ENCODE results near the gene RPL18A. TPM values are rescaled to one million over a fixed set of nuclear protein-coding genes. Genes with fewer than 3 reads are reported as not detected.

RPL18A gene
- total RNA-seq, 1 donor from 2014 or later = 1,135 TPM

GRCh38 chr19:17817668-17818363 is 41.9 kb upstream of the RPL18A start:
- no peak for TF ChIP-seq CTCF (IDR thresholded peaks at IDR 0.05; ENCODE audit: partially characterized antibody, unreplicated experiment)
- Mint-ChIP-seq H3K36me3 (ENCODE audit: unreplicated experiment) (no peaks in the 10 kb centered on the region), H3K9me3 (ENCODE audit: unreplicated experiment) (peaks cover 3% of the 10 kb centered on the region), H3K27me3 (ENCODE audit: unreplicated experiment) (no peaks in the 10 kb centered on the region), H3K27ac (ENCODE audit: unreplicated experiment) (no peak overlapping the region), H3K4me1 (ENCODE audit: low read depth, unreplicated experiment) (no peaks in the 10 kb centered on the region), H3K4me3 (ENCODE audit: unreplicated experiment) (no peak overlapping the region)
- no peak for DNase-seq

- Mint-ChIP-seq H3K36me3 (ENCODE audit: unreplicated experiment) (no peaks in the 10 kb centered on the region), H3K4me1 (ENCODE audit: low read depth, unreplicated experiment) (no peaks in the 10 kb centered on the region), H3K9me3 (ENCODE audit: unreplicated experiment) (peaks cover 3% of the 10 kb centered on the region), H3K27ac (ENCODE audit: unreplicated experiment) (no peak within 1 kb of the TSS), H3K4me3 (ENCODE audit: unreplicated experiment) (no peak within 1 kb of the TSS), H3K27me3 (ENCODE audit: unreplicated experiment) (peaks cover 5% of the 10 kb centered on the region)
- TF ChIP-seq CTCF (IDR thresholded peaks at IDR 0.05; ENCODE audit: partially characterized antibody, unreplicated experiment) = no peak
- DNase-seq = no peak
These were observed 38.5 kb upstream of the RPL18A start, which contains the start of gene INSL3 for GRCh38 chr19:17821190-17821589. INSL3 (minus strand) TSS chr19:17821519; CDS start chr19:17821506, 13 bp downstream.

- Mint-ChIP-seq H3K4me3 (ENCODE audit: unreplicated experiment) (no peak overlapping the region), H3K36me3 (ENCODE audit: unreplicated experiment) (no peaks in the 10 kb centered on the region), H3K4me1 (ENCODE audit: low read depth, unreplicated experiment) (no peaks in the 10 kb centered on the region), H3K27me3 (ENCODE audit: unreplicated experiment) (peaks cover 7% of the 10 kb centered on the region), H3K27ac (ENCODE audit: unreplicated experiment) (no peak overlapping the region), H3K9me3 (ENCODE audit: unreplicated experiment) (no peaks in the 10 kb centered on the region)
- TF ChIP-seq CTCF (IDR thresholded peaks at IDR 0.05; ENCODE audit: partially characterized antibody, unreplicated experiment) = no peak
- no peak for DNase-seq
These were observed 35.4 kb upstream of the RPL18A start for GRCh38 chr19:17824339-17824738.

- Mint-ChIP-seq H3K27me3 (ENCODE audit: unreplicated experiment) (peaks cover 10% of the 10 kb centered on the region), H3K4me3 (ENCODE audit: unreplicated experiment) (no peak overlapping the region), H3K4me1 (ENCODE audit: low read depth, unreplicated experiment) (no peaks in the 10 kb centered on the region), H3K27ac (ENCODE audit: unreplicated experiment) (no peak overlapping the region), H3K36me3 (ENCODE audit: unreplicated experiment) (no peaks in the 10 kb centered on the region), H3K9me3 (ENCODE audit: unreplicated experiment) (no peaks in the 10 kb centered on the region)
- DNase-seq = no peak
- TF ChIP-seq CTCF (IDR thresholded peaks at IDR 0.05; ENCODE audit: partially characterized antibody, unreplicated experiment) = no peak
These were observed 33.1 kb upstream of the RPL18A start for GRCh38 chr19:17826508-17827056.
